T-helper 9 cell (primary cell): ENCODE measurements around the gene ETV3.

Source experiments
- DNase-seq: peaks from one replicate; pipeline ENCODE4 v3.0.0-alpha.2; 2020

The ETV3 gene

GRCh38 chr1:157090196-157090647, 48.0 kb downstream of the ETV3 start:
- peak; percentile 92 for DNase-seq

GRCh38 chr1:157089789-157090188, 48.4 kb downstream of the ETV3 start:
- DNase-seq: no peak

DNA sequence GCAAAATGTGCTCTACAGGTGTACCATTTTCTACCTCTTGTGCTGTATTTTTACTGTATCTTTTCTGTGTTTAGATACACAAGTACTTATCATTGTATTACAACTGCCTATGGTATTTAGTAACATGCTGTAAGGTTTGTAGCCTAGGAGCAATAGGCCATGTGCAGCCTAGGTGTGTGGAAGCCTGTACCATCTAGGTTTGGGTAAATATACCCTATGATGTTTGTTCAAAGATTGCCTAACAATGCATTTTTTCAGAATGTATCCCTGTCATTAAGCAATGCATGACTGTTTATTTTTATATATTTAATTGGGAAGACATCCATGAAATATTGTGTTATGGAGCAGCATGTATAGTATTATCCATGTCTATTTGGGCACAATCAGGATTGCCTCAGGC, 49.6 kb downstream of the ETV3 start:
- DNase-seq: no peak

GRCh38 chr1:157087030-157087429, 51.2 kb downstream of the ETV3 start:
- no peak for DNase-seq

GRCh38 chr1:157086299-157086698, 51.9 kb downstream of the ETV3 start:
- no peak for DNase-seq

- no peak for DNase-seq
These were observed 52.8 kb downstream of the ETV3 start for GRCh38 chr1:157085421-157085820.

DNA sequence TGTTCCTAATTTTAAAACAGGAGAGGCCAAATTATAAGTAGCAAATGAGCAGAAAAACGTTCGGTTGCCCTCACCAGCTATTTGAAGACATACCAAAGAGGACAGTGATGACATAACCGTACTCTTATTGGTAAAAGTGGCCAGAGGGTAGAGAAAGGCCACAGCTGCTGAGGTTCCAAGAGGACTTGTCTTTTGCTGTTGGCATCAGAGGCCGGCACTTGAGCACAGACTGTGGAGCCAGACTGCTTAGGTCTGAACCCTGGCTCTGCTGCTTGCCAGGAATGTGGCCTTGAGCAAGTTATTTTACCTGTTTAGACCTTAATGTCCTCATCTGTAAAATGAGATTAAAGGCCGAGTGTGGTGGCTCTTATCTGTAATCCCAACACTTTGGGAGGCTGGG, 53.5 kb downstream of the ETV3 start:
- DNase-seq: no peak

DNA sequence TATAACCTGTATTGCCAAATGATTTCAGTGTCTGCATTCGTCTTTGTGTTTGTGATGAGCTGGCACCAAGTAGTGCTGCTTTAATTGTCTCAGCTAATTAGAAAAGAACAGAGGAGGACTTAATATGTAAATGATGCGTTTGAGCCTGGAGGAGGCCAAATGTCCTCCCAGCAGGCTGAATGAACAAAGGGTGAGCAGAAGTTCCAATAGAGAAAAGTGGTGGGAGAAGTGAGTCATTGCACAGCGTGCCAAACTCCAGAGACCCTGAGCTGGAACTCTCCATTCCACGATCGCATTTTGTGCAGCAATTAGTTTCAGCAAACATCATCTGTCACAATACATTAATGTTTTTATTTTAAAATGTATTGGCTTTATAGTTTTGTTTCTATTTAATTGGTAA, 56.5 kb downstream of the ETV3 start:
- no peak for DNase-seq

DNA sequence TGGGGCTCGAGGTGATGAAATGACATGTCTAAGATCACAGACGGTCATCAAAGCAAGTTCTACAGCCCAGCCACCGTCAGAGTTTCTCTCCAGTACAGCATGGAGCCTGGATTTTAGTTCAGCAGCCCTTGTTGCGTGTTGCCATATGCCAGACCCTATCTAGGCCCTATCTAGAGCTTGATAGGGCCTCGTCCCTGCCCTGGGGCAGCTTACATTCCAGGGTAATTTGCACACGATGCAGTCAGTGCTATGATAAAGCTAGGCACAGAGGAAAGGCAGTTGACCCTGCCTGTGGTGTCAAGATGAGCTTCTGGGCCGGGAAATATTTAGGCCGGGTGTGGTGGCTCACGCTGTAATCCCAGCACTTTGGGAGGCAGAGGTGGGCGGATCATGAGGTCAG, 57.5 kb downstream of the ETV3 start:
- DNase-seq: no peak

DNA sequence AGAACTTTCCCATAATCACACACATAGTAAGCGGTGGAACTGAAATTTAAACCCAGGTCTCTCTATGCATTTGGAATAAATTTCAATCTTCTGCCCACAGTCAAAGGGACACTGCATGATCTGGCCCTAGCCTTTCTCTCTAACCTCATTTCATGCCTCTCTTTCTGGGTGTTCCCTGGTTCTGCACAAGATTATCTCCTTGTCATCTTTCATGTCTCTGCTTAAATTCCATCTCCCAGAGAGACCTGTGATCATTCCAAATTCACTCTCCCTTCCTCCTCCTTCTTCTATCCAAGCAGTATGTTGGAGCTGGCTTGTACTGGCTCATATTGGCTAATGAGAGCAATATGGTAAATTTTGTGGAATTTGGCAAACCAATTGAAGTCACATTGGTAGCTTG, 60.8 kb downstream of the ETV3 start:
- no peak for DNase-seq

- DNase-seq: peak; percentile 11
These were observed 64.1 kb downstream of the ETV3 start for GRCh38 chr1:157073944-157074685.
